Measurements from ENCODE around the gene KANSL1L. TPM values are rescaled to one million over a fixed set of nuclear protein-coding genes. Genes with fewer than 3 reads are reported as not detected.

Gene KANSL1L
- total and polyA plus RNA-seq, 11 donors = 6.1 to 24.9 (median 18.0) TPM

GRCh38 chr2:209998596-209998995 lies 172.6 kb downstream of the KANSL1L start:
- intact Hi-C loops (cut with DNase I) = no loop called here
- Histone ChIP-seq H3K36me3 (no peaks in the 10 kb centered on the region), H3K4me3 (no peak overlapping the region), H3K4me1 (peaks cover 0 to 14% (median 10%) of the 10 kb centered on the region in 12 donors), H3K9me3 (no peaks in the 10 kb centered on the region), H3K27ac (no peak overlapping the region), H3K27me3 (no peaks in the 10 kb centered on the region)
- WGBS, 4 donors = 38 to 56% (median 44%) methylated on average over 1 of the region's 1 CpG
- ATAC-seq (no peak), DNase-seq (no peak)
- TF ChIP-seq CTCF (IDR thresholded peaks at IDR 0.05) = no peak
- TF ChIP-seq POLR2A (IDR thresholded peaks at IDR 0.05) = no peak

GRCh38 chr2:209993968-209994367 lies 177.2 kb downstream of the KANSL1L start:
- Histone ChIP-seq H3K4me3 (no peak overlapping the region), H3K4me1 (no peaks in the 10 kb centered on the region), H3K9me3 (no peaks in the 10 kb centered on the region), H3K27me3 (no peaks in the 10 kb centered on the region), H3K27ac (no peak overlapping the region), H3K36me3 (no peaks in the 10 kb centered on the region)
- DNase-seq = no peak
- ATAC-seq = no peak
- intact Hi-C loops (cut with DNase I) = no loop called here
- TF ChIP-seq POLR2A (IDR thresholded peaks at IDR 0.05) = no peak
- TF ChIP-seq CTCF (IDR thresholded peaks at IDR 0.05) = no peak
- 90 to 96% (median 91%) methylated on average over 9 of the region's 9 CpGs for WGBS, 4 donors

DNA sequence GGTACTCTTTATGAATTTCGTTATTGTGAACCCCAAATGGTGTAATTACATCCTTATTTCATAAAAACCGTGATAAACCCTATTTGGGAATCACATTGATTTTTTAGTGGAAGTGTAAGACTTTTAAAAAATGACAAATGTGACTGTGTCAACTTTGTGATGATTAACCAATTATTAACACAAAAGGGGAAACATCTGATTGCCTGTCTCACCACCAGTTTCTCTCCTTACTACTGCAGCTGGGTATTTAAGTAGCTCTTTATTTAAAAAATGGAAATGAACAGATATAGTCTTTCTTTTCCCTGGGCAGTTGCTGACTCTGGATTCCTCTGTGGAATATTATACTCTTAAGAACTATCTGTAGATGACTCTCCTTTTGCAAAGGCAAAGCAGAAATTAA lies 180.4 kb downstream of the KANSL1L start:
- H3K36me3 ChIP-seq = no peaks in the 10 kb centered on the region
- no peak overlapping the region for H3K27ac ChIP-seq
- H3K4me1 ChIP-seq = no peaks in the 10 kb centered on the region
- DNase-seq (no peak), ATAC-seq (no peak)
- WGBS, 4 donors = 70 to 84% (median 76%) methylated on average over 2 of the region's 2 CpGs
- intact Hi-C loops (cut with DNase I) = no loop called here
- peaks cover 0 to 3% (median 0%) of the 10 kb centered on the region in 9 donors for H3K27me3 ChIP-seq
- no peaks in the 10 kb centered on the region for H3K9me3 ChIP-seq
- H3K4me3 ChIP-seq = no peak overlapping the region
- TF ChIP-seq POLR2A (IDR thresholded peaks at IDR 0.05) (no peak), CTCF (IDR thresholded peaks at IDR 0.05) (no peak)

GRCh38 chr2:209988010-209988409 lies 183.2 kb downstream of the KANSL1L start:
- intact Hi-C loops (cut with DNase I) = loop anchor here in 1 of 10 donors (10.0 kb wide), 1 partner anchor 87 kb away; no protein-coding TSS in a partner anchor
- 39 to 59% (median 56%) methylated on average over 4 of the region's 4 CpGs for WGBS, 4 donors
- Histone ChIP-seq H3K27me3 (peaks cover 0 to 8% (median 0%) of the 10 kb centered on the region in 9 donors), H3K4me3 (no peak overlapping the region), H3K4me1 (no peaks in the 10 kb centered on the region), H3K27ac (no peak overlapping the region), H3K9me3 (no peaks in the 10 kb centered on the region), H3K36me3 (no peaks in the 10 kb centered on the region)
- ATAC-seq (no peak), DNase-seq (no peak)
- TF ChIP-seq CTCF (IDR thresholded peaks at IDR 0.05) (no peak), POLR2A (IDR thresholded peaks at IDR 0.05) (no peak)

All from heart left ventricle (tissue), 16 donors.